B cell (primary cell): Measurements from ENCODE around the gene STRA8. TPM values are rescaled to one million over a fixed set of nuclear protein-coding genes. Genes with fewer than 3 reads are reported as not detected.

ENCODE experiments used
- ATAC-seq: fragments of 200-7000 bp; cut with Tn5 transposase; one replicate; pipeline ENCODE4 v1.10.0; 2021; ENCODE audit warnings: low read depth, mild to moderate bottlenecking, moderate number of reproducible peaks, moderate library complexity
- CTCF ChIA-PET: fragments of 350-600 bp; sonication (Branson Sonifier 250); formaldehyde crosslinking; loops from one replicate; lab custom pipeline; 2021; ENCODE audit warnings: antibody characterized with exemption, inconsistent platforms; lab: Charles Lee
- POLR2A ChIA-PET: fragments of 350-600 bp; sonication (Branson Sonifier 250); formaldehyde crosslinking; loops from one replicate; lab custom pipeline; 2021; ENCODE audit warnings: antibody characterized with exemption; lab: Charles Lee
- DNase-seq: peaks from one replicate; pipeline ENCODE4 v3.0.0; 2013
- H2AFZ ChIP-seq: 2 replicates; pipeline ENCODE4 v1.6.1; 2012; ENCODE audit warnings: mild to moderate bottlenecking, low read depth, low read length; ENCODE audit not compliant: insufficient read depth, poor library complexity, severe bottlenecking
- H3K27ac ChIP-seq, 2 donors: 1 replicate in 1 of 2; 2 replicates in 1 of 2; pipeline ENCODE4 v1.5.1; 2012 to 2013; ENCODE audit warnings: low read length in 2 of 2, mild to moderate bottlenecking in 2 of 2, moderate library complexity in 1 of 2
- H3K27me3 ChIP-seq, 4 experiments: fragments of 200-600 bp in 1 of 4; sonication (generic) in 1 of 4; replicated peaks in 1 of 4; 1 replicate in 2 of 4; 2 replicates in 2 of 4; pipeline versions ENCODE4 v1.6.1 to v1.7.0; 2013 to 2016; ENCODE audit warnings: low read length in 3 of 4, mild to moderate bottlenecking in 2 of 4, mixed read lengths in 1 of 4, moderate library complexity in 1 of 4; ENCODE audit not compliant: insufficient read depth in 4 of 4, control insufficient read depth in 3 of 4; ENCODE audit errors: control extremely low read depth in 1 of 4
- H3K36me3 ChIP-seq, 2 experiments: replicated peaks in 1 of 2; 1 replicate in 1 of 2; 2 replicates in 1 of 2; pipeline versions ENCODE4 v1.6.1 to v1.7.1; 2013; ENCODE audit warnings: low read length in 1 of 2; ENCODE audit not compliant: insufficient read depth in 2 of 2, control insufficient read depth in 1 of 2; ENCODE audit errors: control extremely low read depth in 1 of 2, extremely low read depth in 1 of 2
- H3K4me1 ChIP-seq, 2 donors: fragments of 200-600 bp in 1 of 2; sonication (generic) in 1 of 2; 1 replicate in 1 of 2; 2 replicates in 1 of 2; pipeline versions ENCODE4 v1.5.1 to v1.6.1; 2013 to 2017; ENCODE audit warnings: low read length in 2 of 2; ENCODE audit not compliant: control insufficient read depth in 2 of 2, insufficient read depth in 2 of 2
- H3K4me2 ChIP-seq: replicated peaks from 2 replicates; pipeline ENCODE3; 2012; ENCODE audit warnings: mild to moderate bottlenecking, low read depth, low read length; ENCODE audit not compliant: poor library complexity, severe bottlenecking
- H3K4me3 ChIP-seq, 5 experiments: fragments of 200-600 bp in 1 of 5; sonication (generic) in 1 of 5; 1 replicate in 3 of 5; 2 replicates in 2 of 5; pipeline versions ENCODE4 v1.5.1 to v1.7.0; 2011 to 2016; ENCODE audit warnings: low read length in 4 of 5, mild to moderate bottlenecking in 4 of 5, low read depth in 2 of 5, control low read depth in 1 of 5, moderate library complexity in 1 of 5; ENCODE audit not compliant: insufficient read depth in 1 of 5; ENCODE audit errors: control extremely low read depth in 1 of 5, extremely low read depth in 1 of 5
- H3K79me2 ChIP-seq: fragments of 200-600 bp; sonication (generic); one replicate; pipeline ENCODE4 v1.6.0; 2016; ENCODE audit warnings: low read length; ENCODE audit not compliant: control insufficient read depth, insufficient read depth
- H3K9ac ChIP-seq: fragments of 200-600 bp; sonication (generic); 2 replicates; pipeline ENCODE4 v1.6.1; 2017; ENCODE audit warnings: mild to moderate bottlenecking, low read length, moderate library complexity
- H3K9me3 ChIP-seq, 3 donors: one replicate each; pipeline versions ENCODE4 v1.6.1 to v1.7.1; 2013; ENCODE audit warnings: low read length in 2 of 3; ENCODE audit not compliant: control insufficient read depth in 2 of 3, insufficient read depth in 1 of 3; ENCODE audit errors: control extremely low read depth in 1 of 3
- H4K20me1 ChIP-seq: 2 replicates; pipeline ENCODE4 v1.6.0; 2012; ENCODE audit warnings: mild to moderate bottlenecking, low read length; ENCODE audit not compliant: insufficient read depth, control insufficient read depth, poor library complexity, severe bottlenecking
- H3K27ac Mint-ChIP-seq: one replicate; pipeline ENCODE4 v1.8.0; 2021; ENCODE audit warnings: mixed read lengths
- H3K27me3 Mint-ChIP-seq: one replicate; pipeline ENCODE4 v1.8.0; 2021; ENCODE audit warnings: mixed read lengths
- H3K4me1 Mint-ChIP-seq: one replicate; pipeline ENCODE4 v1.8.0; 2021; ENCODE audit warnings: mixed read lengths
- H3K4me3 Mint-ChIP-seq: one replicate; pipeline ENCODE4 v1.8.0; 2021; ENCODE audit warnings: mixed read lengths
- H3K9me3 Mint-ChIP-seq: one replicate; pipeline ENCODE4 v1.8.0; 2022; ENCODE audit warnings: mixed read lengths; ENCODE audit not compliant: insufficient read depth
- EZH2 ChIP-seq: IDR thresholded peaks from 2 replicates; pipeline ENCODE4 v1.6.1; 2012; ENCODE audit warnings: borderline replicate concordance, low read depth, mild to moderate bottlenecking, moderate library complexity, low read length; ENCODE audit not compliant: insufficient read depth, poor library complexity, severe bottlenecking
- WGBS: methylation state at CpG from one replicate; pipeline ENCODE4 v1.1.5; 2013; ENCODE audit warnings: missing lambda C conversion rate; ENCODE audit not compliant: insufficient coverage; 5-methylcytosine and 5-hydroxymethylcytosine counted together
- intact Hi-C: fragments of 100-400 bp; cut with micrococcal nuclease; formaldehyde crosslinking; loops from one replicate; pipeline ENCODE4 v1.10.0; 2022
- polyA plus RNA-seq: library from polyadenylated mRNA; depleted of rRNA; stranded (reverse); fragments of >200 nt; gene quantifications from 2 replicates; pipeline ENCODE4 v1.2.3, GENCODE V29; 2012
- total RNA-seq, 2 donors: library from RNA; stranded (reverse); fragments of 120-200 nt in 1 of 2; gene quantifications; 1 replicate in 1 of 2; 2 replicates in 1 of 2; pipeline versions ENCODE4 v1.2.3 to v1.2.4, GENCODE V29; 2013 to 2022
- TF ChIP-seq, protein P1 (sequence below): fragments of 200-600 bp; IDR thresholded peaks from one replicate; pipeline ENCODE4 v1.8.0; 2022; ENCODE audit warnings: antibody characterized with exemption, mild to moderate bottlenecking

STRA8 gene
- total and polyA plus RNA-seq, 2 donors (not counting 1 experiment from before 2014, with no cell fraction given): not detected

- H3K79me2 ChIP-seq: no peaks in the 10 kb centered on the region
- TF ChIP-seq, protein P1, sequence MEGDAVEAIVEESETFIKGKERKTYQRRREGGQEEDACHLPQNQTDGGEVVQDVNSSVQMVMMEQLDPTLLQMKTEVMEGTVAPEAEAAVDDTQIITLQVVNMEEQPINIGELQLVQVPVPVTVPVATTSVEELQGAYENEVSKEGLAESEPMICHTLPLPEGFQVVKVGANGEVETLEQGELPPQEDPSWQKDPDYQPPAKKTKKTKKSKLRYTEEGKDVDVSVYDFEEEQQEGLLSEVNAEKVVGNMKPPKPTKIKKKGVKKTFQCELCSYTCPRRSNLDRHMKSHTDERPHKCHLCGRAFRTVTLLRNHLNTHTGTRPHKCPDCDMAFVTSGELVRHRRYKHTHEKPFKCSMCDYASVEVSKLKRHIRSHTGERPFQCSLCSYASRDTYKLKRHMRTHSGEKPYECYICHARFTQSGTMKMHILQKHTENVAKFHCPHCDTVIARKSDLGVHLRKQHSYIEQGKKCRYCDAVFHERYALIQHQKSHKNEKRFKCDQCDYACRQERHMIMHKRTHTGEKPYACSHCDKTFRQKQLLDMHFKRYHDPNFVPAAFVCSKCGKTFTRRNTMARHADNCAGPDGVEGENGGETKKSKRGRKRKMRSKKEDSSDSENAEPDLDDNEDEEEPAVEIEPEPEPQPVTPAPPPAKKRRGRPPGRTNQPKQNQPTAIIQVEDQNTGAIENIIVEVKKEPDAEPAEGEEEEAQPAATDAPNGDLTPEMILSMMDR: no peak
- TF ChIP-seq EZH2: no peak
- 100% methylated on average over 1 of the region's 3 CpGs for WGBS
- Mint-ChIP-seq H3K27ac (no peak overlapping the region), H3K9me3 (no peaks in the 10 kb centered on the region), H3K4me1 (no peaks in the 10 kb centered on the region), H3K4me3 (no peak overlapping the region), H3K27me3 (peaks cover 24% of the 10 kb centered on the region)
- H3K9ac ChIP-seq: no peak overlapping the region
- no peak overlapping the region for H3K27ac ChIP-seq
- H3K4me2 ChIP-seq: no peak overlapping the region
- DNase-seq (no peak), ATAC-seq (no peak)
- H2AFZ ChIP-seq: no peak overlapping the region
- peaks cover 0 to 6% (median 0%) of the 10 kb centered on the region in 4 experiments for H3K27me3 ChIP-seq
- H4K20me1 ChIP-seq: no peaks in the 10 kb centered on the region
- intact Hi-C loops: no loop called here
- H3K4me1 ChIP-seq: no peaks in the 10 kb centered on the region
- H3K4me3 ChIP-seq: no peak overlapping the region
- ChIA-PET CTCF (no interaction called here), POLR2A (no interaction called here)
- H3K36me3 ChIP-seq: no peaks in the 10 kb centered on the region
- H3K9me3 ChIP-seq: no peaks in the 10 kb centered on the region
Measured at GRCh38 chr7:135272303-135272702, 38.7 kb downstream of the STRA8 start.

DNA sequence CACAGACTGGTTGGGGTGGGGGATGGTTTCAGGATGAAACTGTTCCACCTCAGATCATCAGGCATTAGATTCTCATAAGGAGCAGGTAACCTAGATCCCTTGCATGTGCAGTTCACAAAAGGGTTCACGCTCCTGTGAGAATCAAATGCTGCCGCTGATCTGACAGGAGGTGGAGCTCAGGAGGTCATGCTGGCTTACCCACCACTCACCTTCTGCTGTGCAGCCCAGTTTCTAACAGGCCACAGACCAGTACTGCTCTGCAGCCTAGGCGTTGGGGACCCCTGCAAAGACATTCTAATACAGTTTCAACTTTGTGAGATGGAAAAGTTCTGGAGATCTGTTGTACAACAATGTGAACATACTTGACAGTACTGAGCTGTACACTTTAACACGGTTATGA, 39.9 kb downstream of the STRA8 start:
- 93% methylated on average over 2 of the region's 4 CpGs for WGBS

More for the DNA sequence above, 39.9 kb downstream of the STRA8 start:
- Histone ChIP-seq H3K27ac (no peak overlapping the region), H3K79me2 (no peaks in the 10 kb centered on the region), H3K9ac (no peak overlapping the region), H3K4me1 (no peaks in the 10 kb centered on the region), H2AFZ (no peak overlapping the region), H3K27me3 (no peaks in the 10 kb centered on the region), H4K20me1 (no peaks in the 10 kb centered on the region), H3K4me3 (no peak overlapping the region), H3K9me3 (no peaks in the 10 kb centered on the region), H3K36me3 (no peaks in the 10 kb centered on the region), H3K4me2 (no peak overlapping the region)
- H3K4me3 Mint-ChIP-seq: no peak overlapping the region
- no peaks in the 10 kb centered on the region for H3K4me1 Mint-ChIP-seq
- TF ChIP-seq EZH2: no peak
- TF ChIP-seq, protein P1: no peak
- no peaks in the 10 kb centered on the region for H3K9me3 Mint-ChIP-seq
- no peak for DNase-seq
- ATAC-seq: no peak
- H3K27me3 Mint-ChIP-seq: peaks cover 15% of the 10 kb centered on the region
- no peak overlapping the region for H3K27ac Mint-ChIP-seq
- intact Hi-C loops: no loop called here
- ChIA-PET CTCF (interaction anchor here (1.0 to 3.1 kb wide), 6 partner anchors 10 to 640 kb away, joined by 3 to 59 read pairs (median 5); partner anchors contain the start of gene AGBL3), POLR2A (no interaction called here)
